ENCODE results near the gene ERGIC1.

Gene ERGIC1

DNA sequence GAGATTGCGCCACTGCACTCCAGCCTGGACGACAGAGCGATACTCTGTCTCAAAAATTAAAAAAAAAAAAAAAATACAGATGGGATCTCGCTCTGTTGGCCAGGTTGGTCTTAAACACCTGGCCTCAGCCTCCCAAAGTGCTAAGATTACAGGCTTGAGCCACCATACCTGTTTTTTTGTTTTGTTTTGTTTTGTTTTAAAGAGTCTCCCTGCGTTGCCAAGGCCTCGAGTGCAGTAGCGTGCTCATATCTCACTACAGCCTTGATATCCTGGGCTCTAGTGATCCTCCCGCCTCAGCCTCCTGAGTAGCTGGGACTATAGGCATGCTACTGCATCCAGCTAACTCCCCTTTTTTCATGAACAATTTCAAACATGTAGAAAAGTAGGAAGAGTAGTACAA lies 156.7 kb downstream of the ERGIC1 start:
- no peak for DNase-seq

DNA sequence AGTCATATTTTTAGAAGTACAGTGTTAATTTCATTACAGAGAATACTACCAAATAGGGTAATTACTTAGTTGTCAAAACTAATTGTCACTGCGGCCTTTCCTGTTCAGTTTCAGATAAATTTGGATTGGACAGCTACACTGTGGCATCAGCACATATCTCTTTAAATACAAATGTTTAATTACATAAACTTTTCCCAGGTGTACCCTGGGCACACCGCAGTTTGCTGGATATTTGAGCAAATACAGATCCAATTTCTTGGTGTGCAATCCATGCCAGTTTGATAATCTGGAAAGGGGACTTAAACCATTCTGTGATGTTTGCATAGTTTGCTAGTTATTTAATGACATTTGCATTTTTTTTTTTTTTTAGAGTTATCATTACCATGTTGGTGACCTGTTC lies 160.4 kb downstream of the ERGIC1 start:
- DNase-seq = no peak

DNA sequence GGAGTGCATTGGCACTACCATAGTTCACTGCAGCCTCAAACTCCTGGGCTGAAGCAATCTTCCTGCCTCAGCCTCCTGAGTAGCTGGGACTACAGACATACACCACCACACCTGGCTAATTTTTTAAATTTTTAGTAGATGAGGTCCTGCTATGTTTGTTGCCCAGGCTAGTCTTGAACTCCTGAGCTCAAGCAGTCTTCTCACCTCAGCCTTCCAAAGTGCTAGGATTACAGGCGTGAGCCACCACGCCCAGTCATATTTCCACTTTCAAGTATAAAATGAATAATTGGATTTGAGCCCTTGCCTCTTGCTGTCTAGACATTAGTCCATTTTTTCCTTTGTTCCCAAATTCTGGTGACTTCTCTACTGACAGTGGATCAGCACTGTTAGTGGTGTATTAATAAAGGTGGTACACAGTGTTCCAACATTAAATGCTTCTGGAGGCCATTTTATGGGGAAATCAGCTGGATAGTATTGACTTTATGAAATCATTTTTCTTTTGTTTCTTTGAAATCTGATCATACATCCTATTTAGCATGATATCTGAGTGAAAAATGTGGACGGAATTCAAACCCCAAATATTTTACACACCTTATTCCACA lies 165.4 kb downstream of the ERGIC1 start:
- DNase-seq = no peak

DNA sequence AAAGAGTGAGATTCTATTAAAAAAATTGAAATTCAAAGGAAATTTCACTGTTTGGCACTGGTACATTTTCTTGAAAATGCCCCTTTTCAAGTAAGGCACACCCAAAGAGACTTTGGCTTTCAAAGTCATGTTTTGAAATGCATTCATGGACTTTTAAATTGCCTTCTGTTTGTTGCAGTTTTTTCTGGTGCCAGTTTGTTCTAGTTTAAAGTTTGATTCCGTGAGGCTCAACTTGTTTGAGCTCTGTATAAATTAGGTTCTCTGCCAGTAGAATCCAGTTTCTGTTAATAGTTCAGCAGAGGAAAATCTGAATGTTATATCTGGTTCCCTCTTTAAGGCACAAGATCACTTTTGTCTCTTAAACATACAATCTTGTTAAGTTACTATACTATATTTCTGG lies 165.9 kb downstream of the ERGIC1 start:
- no peak for DNase-seq

- DNase-seq = no peak
These were observed 167.3 kb downstream of the ERGIC1 start for GRCh38 chr5:173001229-173001841.
